Measurements from ENCODE around the gene ERN1.
"Not testable (repeated sequence)": the region's sequence is repeated elsewhere in the genome, so short reads cannot be mapped to it uniquely, and the experiment has no call there.

The ERN1 gene

GRCh38 chr17:64016974-64017373, 113.0 kb downstream of the ERN1 start:
- no peaks in the 10 kb centered on the region for H3K36me3 ChIP-seq (ENCODE audit: insufficient read depth, low read length)
- no peaks in the 10 kb centered on the region for H3K27me3 ChIP-seq (ENCODE audit: insufficient read depth, low read length)
- no peaks in the 10 kb centered on the region for H3K9me3 ChIP-seq (ENCODE audit: insufficient read depth, low read depth, low read length)
- H3K27ac ChIP-seq (ENCODE audit: low read depth, low read length): no peak overlapping the region
- WGBS: 97% methylated on average over 3 of the region's 3 CpGs
- H3K9ac ChIP-seq (ENCODE audit: low read depth, low read length): no peak overlapping the region
- H3K4me3 ChIP-seq (ENCODE audit: low read length): no peak overlapping the region
- H3K4me1 ChIP-seq (ENCODE audit: insufficient read depth, low read length): peaks cover 5% of the 10 kb centered on the region; the same call in 1 of the 2 replicates

GRCh38 chr17:64016231-64016784, 113.6 kb downstream of the ERN1 start:
- H3K9ac ChIP-seq (ENCODE audit: low read depth, low read length): no peak overlapping the region
- no peaks in the 10 kb centered on the region for H3K9me3 ChIP-seq (ENCODE audit: insufficient read depth, low read depth, low read length)
- WGBS: 89% methylated on average over 5 of the region's 5 CpGs
- no peak overlapping the region for H3K4me3 ChIP-seq (ENCODE audit: low read length)
- H3K36me3 ChIP-seq (ENCODE audit: insufficient read depth, low read length): no peaks in the 10 kb centered on the region
- H3K27ac ChIP-seq (ENCODE audit: low read depth, low read length): no peak overlapping the region
- H3K27me3 ChIP-seq (ENCODE audit: insufficient read depth, low read length): no peaks in the 10 kb centered on the region
- H3K4me1 ChIP-seq (ENCODE audit: insufficient read depth, low read length): peaks cover 5% of the 10 kb centered on the region; the same call in 1 of the 2 replicates

DNA sequence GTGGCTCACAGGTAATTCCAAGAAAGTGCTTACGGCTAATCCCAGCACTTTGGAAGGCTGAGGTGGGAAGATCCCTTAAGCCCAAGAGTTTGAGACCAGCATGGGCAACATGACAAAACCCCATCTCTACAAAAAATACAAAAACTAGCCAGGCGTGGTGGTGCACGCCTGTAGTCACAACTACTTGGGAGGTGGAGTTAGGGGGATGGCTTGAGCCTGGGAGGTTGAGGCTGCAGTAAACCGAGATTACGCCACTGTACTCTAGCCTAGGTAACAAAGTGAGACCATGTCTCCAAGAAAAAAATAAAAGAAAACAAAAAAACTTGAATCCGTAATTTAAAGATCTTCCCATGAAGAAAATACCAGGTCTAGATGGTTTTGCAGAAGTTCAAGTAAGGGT, 114.5 kb downstream of the ERN1 start:
- Histone ChIP-seq H3K36me3 (ENCODE audit: insufficient read depth, low read length) (no peaks in the 10 kb centered on the region), H3K27ac (ENCODE audit: low read depth, low read length) (no peak overlapping the region), H3K9me3 (ENCODE audit: insufficient read depth, low read depth, low read length) (no peaks in the 10 kb centered on the region), H3K4me1 (ENCODE audit: insufficient read depth, low read length) (peaks cover 5% of the 10 kb centered on the region; the same call in 1 of the 2 replicates), H3K4me3 (ENCODE audit: low read length) (no peak overlapping the region), H3K9ac (ENCODE audit: low read depth, low read length) (no peak overlapping the region), H3K27me3 (ENCODE audit: insufficient read depth, low read length) (no peaks in the 10 kb centered on the region)
- 90% methylated on average over 5 of the region's 6 CpGs for WGBS

DNA sequence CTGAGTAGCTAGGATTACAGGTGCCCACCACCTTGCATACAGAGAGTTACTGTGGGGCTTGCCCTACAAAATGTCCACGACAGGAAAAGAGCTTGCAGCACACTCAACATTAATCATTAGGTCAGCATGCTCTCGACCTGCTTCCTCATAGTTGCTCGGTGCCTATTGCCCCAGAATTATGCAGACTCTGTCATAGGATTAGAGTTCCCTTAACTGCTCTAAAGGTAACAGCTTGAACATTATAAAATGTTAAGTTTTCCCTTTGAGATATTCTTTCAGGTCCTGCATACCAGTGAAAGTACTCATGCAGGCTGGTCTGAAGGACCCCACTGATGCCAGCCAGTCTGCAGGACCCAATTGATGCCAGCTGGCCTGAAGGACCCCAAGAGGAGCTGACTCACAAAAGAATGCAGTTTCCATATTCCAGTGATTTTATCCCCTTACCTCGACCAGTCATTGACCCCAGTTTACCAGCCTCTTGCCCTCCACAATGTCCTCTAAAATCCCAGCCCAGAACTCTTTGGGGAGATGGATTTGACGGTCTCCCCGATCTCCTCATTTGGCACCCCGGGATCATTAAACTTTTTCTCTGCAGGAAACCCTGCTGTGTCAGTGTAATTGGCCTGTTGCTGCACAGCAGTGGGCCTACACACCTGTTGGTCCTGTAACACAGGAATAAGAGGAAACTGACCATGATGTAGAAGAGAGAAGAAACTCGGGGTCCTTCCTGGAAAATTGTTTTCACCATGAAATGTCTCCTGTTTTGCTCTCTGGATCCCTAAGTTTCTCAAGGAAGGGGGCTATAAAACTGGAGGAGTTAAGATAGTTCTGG, 120.2 kb downstream of the ERN1 start:
- H3K27me3 ChIP-seq (ENCODE audit: insufficient read depth, low read length): no peaks in the 10 kb centered on the region
- H3K4me1 ChIP-seq (ENCODE audit: insufficient read depth, low read length): no peaks in the 10 kb centered on the region
- no peaks in the 10 kb centered on the region for H3K36me3 ChIP-seq (ENCODE audit: insufficient read depth, low read length)
- H3K27ac ChIP-seq (ENCODE audit: low read depth, low read length): no peak overlapping the region
- 77% methylated on average over 8 of the region's 8 CpGs for WGBS
- H3K9ac ChIP-seq (ENCODE audit: low read depth, low read length): no peak overlapping the region
- H3K4me3 ChIP-seq (ENCODE audit: low read length): no peak overlapping the region
- no peaks in the 10 kb centered on the region for H3K9me3 ChIP-seq (ENCODE audit: insufficient read depth, low read depth, low read length)

- no peaks in the 10 kb centered on the region for H3K27me3 ChIP-seq (ENCODE audit: insufficient read depth, low read length)
- no peaks in the 10 kb centered on the region for H3K36me3 ChIP-seq (ENCODE audit: insufficient read depth, low read length)
- 93% methylated on average over 4 of the region's 4 CpGs for WGBS
- no peaks in the 10 kb centered on the region for H3K4me1 ChIP-seq (ENCODE audit: insufficient read depth, low read length)
- H3K27ac ChIP-seq (ENCODE audit: low read depth, low read length): no peak overlapping the region
- H3K9me3 ChIP-seq (ENCODE audit: insufficient read depth, low read depth, low read length): no peaks in the 10 kb centered on the region
- H3K9ac ChIP-seq (ENCODE audit: low read depth, low read length): no peak overlapping the region
- H3K4me3 ChIP-seq (ENCODE audit: low read length): no peak overlapping the region
Observed at GRCh38 chr17:64008830-64009229, 121.1 kb downstream of the ERN1 start.

- no peak overlapping the region for H3K27ac ChIP-seq (ENCODE audit: low read depth, low read length)
- no peaks in the 10 kb centered on the region for H3K4me1 ChIP-seq (ENCODE audit: insufficient read depth, low read length)
- H3K36me3 ChIP-seq (ENCODE audit: insufficient read depth, low read length): no peaks in the 10 kb centered on the region
- no peaks in the 10 kb centered on the region for H3K27me3 ChIP-seq (ENCODE audit: insufficient read depth, low read length)
- no peaks in the 10 kb centered on the region for H3K9me3 ChIP-seq (ENCODE audit: insufficient read depth, low read depth, low read length)
- no peak overlapping the region for H3K9ac ChIP-seq (ENCODE audit: low read depth, low read length)
- H3K4me3 ChIP-seq (ENCODE audit: low read length): no peak overlapping the region
- WGBS: 93% methylated on average over 5 of the region's 5 CpGs
Observed at GRCh38 chr17:64008346-64008745, 121.6 kb downstream of the ERN1 start.

GRCh38 chr17:64007838-64008282, 122.1 kb downstream of the ERN1 start:
- Histone ChIP-seq H3K9me3 (ENCODE audit: insufficient read depth, low read depth, low read length) (no peaks in the 10 kb centered on the region), H3K4me1 (ENCODE audit: insufficient read depth, low read length) (no peaks in the 10 kb centered on the region), H3K27me3 (ENCODE audit: insufficient read depth, low read length) (no peaks in the 10 kb centered on the region), H3K36me3 (ENCODE audit: insufficient read depth, low read length) (no peaks in the 10 kb centered on the region), H3K27ac (ENCODE audit: low read depth, low read length) (no peak overlapping the region), H3K9ac (ENCODE audit: low read depth, low read length) (no peak overlapping the region), H3K4me3 (ENCODE audit: low read length) (no peak overlapping the region)
- 83% methylated on average over 5 of the region's 5 CpGs for WGBS

DNA sequence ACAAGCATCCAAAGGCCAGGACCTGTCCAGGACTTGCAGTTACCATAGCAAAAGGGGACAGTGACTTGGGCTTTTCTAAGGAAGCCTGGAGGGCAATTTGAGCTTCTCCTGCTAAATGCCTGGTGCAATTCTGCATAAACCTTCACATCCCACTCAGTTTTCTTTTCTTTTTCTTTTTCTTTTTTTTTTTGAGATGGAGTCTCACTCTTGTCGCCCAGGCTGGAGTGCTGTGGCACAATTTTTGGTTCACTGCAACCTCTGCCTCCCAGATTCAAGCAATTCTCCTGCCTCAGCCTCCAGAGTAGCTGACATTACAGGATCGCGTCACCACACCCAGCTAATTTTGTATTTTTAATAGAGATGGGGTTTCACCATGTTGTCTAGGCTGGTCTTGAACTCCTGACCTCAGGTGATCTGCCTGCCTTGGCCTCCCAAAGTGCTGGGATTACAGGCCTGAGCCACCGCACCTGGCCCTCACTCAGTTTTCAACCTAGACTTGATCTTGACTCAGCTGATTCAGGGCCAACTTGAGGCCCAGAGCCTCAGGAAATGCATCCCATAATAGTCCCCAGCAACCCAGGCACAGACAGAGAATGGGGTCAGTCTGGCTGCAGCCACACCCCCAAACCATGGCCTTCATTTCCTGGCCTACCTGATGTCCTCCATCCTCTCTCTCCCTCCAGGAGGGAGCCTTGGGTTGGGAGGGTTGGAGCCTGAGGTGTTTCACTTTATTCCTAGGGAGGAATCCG, 122.7 kb downstream of the ERN1 start:
- H3K9ac ChIP-seq (ENCODE audit: low read depth, low read length); H3K4me3 ChIP-seq (ENCODE audit: low read length); H3K9me3 ChIP-seq (ENCODE audit: insufficient read depth, low read depth, low read length); H3K27me3 ChIP-seq (ENCODE audit: insufficient read depth, low read length); H3K27ac ChIP-seq (ENCODE audit: low read depth, low read length); H3K4me1 ChIP-seq (ENCODE audit: insufficient read depth, low read length); H3K36me3 ChIP-seq (ENCODE audit: insufficient read depth, low read length): not testable (repeated sequence)
- 96% methylated on average over 5 of the region's 5 CpGs for WGBS

DNA sequence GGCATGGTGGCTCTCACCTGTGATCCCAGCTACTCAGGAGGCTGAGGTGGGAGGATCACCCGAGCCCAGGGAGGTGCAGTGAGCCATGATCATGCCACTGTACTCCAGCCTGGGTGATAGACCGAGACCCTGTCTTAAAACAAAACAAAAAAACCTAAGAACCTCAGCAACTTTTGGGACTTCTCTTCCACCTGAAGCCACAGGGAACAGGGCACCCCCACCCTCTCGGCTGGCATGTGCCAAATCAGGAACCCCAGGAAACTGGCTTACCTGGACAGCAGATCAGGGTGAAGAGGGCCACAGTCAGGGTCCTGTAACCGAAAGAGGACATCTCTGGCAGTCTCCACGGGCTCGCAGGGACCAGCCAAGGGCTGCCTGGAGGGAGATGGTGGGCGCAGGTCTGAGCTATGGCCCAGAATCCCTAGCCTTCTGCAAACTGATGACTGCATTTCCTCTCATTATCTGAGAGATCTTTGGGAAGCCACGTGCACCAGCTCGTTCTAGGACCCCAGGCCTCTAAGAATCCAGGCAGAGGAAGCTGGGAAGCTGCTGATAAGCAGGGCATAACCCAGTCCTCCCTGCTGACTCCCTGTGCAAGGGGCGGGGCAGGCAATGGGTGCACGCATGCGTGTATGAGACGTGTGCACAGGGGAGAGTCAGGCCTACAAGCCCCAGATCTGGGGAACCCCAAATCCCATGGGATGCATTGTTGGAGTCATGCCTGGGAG, 123.4 kb downstream of the ERN1 start:
- Histone ChIP-seq H3K4me3 (ENCODE audit: low read length) (no peak overlapping the region), H3K9ac (ENCODE audit: low read depth, low read length) (no peak overlapping the region), H3K36me3 (ENCODE audit: insufficient read depth, low read length) (no peaks in the 10 kb centered on the region)

DNA sequence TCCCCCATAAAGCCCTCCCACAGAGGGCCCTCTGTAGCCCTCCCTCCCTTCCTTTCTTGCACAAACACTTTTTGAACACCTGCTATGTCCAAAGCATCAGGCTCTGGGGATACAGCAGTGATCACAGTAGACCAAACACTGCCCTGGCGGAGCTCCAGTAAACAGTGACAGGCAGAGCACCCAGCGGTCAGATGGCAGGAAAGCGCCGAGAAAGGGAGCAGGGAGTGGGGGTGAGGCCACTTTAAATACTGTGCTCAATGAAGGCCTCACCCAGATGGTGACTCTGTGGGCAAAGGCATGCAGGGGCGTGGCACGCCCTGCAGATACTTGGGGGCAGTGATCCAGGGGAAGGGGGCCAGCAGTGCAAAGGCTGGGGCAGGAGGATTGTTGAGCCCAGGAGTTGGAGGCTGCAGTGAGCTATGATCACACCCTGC, 124.2 kb downstream of the ERN1 start:
- H3K36me3 ChIP-seq (ENCODE audit: insufficient read depth, low read length): no peaks in the 10 kb centered on the region
- no peak overlapping the region for H3K9ac ChIP-seq (ENCODE audit: low read depth, low read length)
- H3K27me3 ChIP-seq (ENCODE audit: insufficient read depth, low read length): no peaks in the 10 kb centered on the region
- H3K4me1 ChIP-seq (ENCODE audit: insufficient read depth, low read length): no peaks in the 10 kb centered on the region
- H3K9me3 ChIP-seq (ENCODE audit: insufficient read depth, low read depth, low read length): no peaks in the 10 kb centered on the region
- H3K27ac ChIP-seq (ENCODE audit: low read depth, low read length): no peak overlapping the region
- H3K4me3 ChIP-seq (ENCODE audit: low read length): no peak overlapping the region
- WGBS: 73% methylated on average over 6 of the region's 6 CpGs

More for the DNA sequence above, 123.4 kb downstream of the ERN1 start:
- Histone ChIP-seq H3K9me3 (ENCODE audit: insufficient read depth, low read depth, low read length) (no peaks in the 10 kb centered on the region), H3K27ac (ENCODE audit: low read depth, low read length) (no peak overlapping the region), H3K27me3 (ENCODE audit: insufficient read depth, low read length) (no peaks in the 10 kb centered on the region), H3K4me1 (ENCODE audit: insufficient read depth, low read length) (no peaks in the 10 kb centered on the region)
- WGBS: 90% methylated on average over 13 of the region's 13 CpGs
